Muscle layer of colon (tissue), 2 donors: ENCODE data around the gene DKK1.

Source experiments
- H3K27ac ChIP-seq: one replicate; pipeline ENCODE4 v1.7.0; 2013; ENCODE audit warnings: low read depth, mild to moderate bottlenecking, low read length, moderate library complexity
- H3K27me3 ChIP-seq, 2 donors: one replicate each; pipeline ENCODE4 v1.7.0; 2013; ENCODE audit warnings: low read length in 2 of 2, mild to moderate bottlenecking in 2 of 2; ENCODE audit not compliant: insufficient read depth in 2 of 2, control insufficient read depth in 1 of 2
- H3K36me3 ChIP-seq: one replicate; pipeline ENCODE4 v1.7.0; 2013; ENCODE audit warnings: mild to moderate bottlenecking, low read length; ENCODE audit not compliant: insufficient read depth
- H3K4me1 ChIP-seq: one replicate; pipeline ENCODE4 v1.7.0; 2013; ENCODE audit warnings: mild to moderate bottlenecking, low read length; ENCODE audit not compliant: insufficient read depth
- H3K4me3 ChIP-seq, 2 donors: one replicate each; pipeline ENCODE4 v1.7.0; 2013; ENCODE audit warnings: low read length in 2 of 2, low read depth in 1 of 2, mild to moderate bottlenecking in 1 of 2, moderate library complexity in 1 of 2
- H3K9ac ChIP-seq: one replicate; pipeline ENCODE4 v1.7.0; 2013; ENCODE audit warnings: low read length
- H3K9me3 ChIP-seq: one replicate; pipeline ENCODE4 v1.7.0; 2013; ENCODE audit warnings: mild to moderate bottlenecking, low read length
- donor health status: abdominal sarcoma.
- donor health status: Adenocarcinoma of cecum.

DKK1 gene

DNA sequence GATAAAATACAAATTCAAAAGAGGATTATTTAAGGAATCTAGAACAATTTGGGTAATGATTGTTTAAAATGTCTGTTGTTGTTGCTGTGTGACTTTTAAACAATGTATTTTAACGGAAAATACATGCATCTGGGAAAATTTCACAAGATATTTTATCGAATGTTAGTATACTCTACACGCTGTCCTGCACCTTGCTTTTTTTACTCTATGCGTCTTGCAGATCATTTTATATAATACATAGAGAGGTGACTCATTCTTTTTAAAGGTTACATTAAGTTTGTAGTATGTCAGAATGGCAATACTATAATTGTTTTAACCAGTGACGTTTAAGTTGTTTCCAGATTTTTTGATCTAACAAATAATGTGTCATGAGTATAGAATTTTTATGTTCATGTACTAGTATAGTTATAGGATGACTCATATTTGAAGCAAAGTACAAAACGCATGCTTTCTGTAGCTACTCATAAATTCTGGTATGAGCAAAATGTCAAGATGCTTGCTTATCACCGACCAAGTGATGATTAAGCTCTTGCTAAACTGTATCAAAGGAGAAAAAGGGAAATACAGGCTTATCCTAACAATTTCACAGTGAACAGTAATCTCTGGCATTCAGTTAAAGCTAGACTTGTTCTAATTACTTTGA, 4.9 kb downstream of the DKK1 start:
- no peak overlapping the region for H3K4me3 ChIP-seq
- no peak overlapping the region for H3K9ac ChIP-seq
- H3K36me3 ChIP-seq = no peaks in the 10 kb centered on the region
- H3K27me3 ChIP-seq = peaks cover 3 to 8% of the 10 kb centered on the region in 2 donors
- H3K4me1 ChIP-seq = no peaks in the 10 kb centered on the region
- H3K27ac ChIP-seq = no peak overlapping the region
- no peaks in the 10 kb centered on the region for H3K9me3 ChIP-seq

DNA sequence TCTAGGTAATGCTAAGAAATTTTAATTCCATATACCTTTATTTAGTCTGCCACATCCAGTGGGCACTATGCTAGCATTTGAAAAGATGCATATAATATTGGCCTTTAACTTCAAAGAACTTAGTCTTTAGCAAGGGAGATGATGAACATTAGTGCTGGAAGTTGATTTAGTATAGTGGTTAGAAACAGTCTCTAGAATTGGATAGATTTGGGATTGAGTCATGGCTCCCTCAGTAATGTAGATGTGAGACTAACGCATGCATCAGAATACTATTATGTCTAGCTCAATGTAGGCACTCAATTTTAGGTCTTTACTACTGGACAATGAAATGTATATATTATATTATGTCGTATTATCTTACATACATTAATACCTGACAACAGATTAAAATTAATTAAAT, 5.8 kb downstream of the DKK1 start:
- Histone ChIP-seq H3K9me3 (no peaks in the 10 kb centered on the region), H3K27ac (no peak overlapping the region), H3K9ac (no peak overlapping the region), H3K4me3 (no peak overlapping the region), H3K36me3 (no peaks in the 10 kb centered on the region), H3K4me1 (no peaks in the 10 kb centered on the region), H3K27me3 (no peaks in the 10 kb centered on the region)

DNA sequence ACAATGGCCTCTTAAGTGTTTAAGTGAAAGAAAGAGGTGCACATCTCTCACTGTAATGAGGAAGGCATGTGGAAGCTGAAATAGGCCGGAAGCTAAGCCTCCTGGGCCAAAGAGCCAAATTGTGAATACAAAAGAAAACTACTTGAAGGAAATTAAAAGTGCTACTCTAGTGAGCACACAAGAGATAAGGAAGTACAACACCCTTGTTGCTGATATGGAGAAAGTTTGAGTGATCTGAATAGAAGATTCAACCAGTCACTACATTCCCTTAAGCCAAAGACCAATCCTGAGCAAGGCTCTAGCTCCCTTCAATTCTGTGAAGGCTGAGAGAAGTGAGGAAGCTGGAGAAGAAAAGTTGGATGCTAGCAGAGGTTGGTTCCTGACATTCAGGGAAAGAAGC, 8.2 kb downstream of the DKK1 start:
- Histone ChIP-seq H3K27me3 (no peaks in the 10 kb centered on the region), H3K9ac (no peak overlapping the region), H3K9me3 (no peaks in the 10 kb centered on the region), H3K36me3 (no peaks in the 10 kb centered on the region), H3K27ac (no peak overlapping the region), H3K4me3 (no peak overlapping the region), H3K4me1 (no peaks in the 10 kb centered on the region)

DNA sequence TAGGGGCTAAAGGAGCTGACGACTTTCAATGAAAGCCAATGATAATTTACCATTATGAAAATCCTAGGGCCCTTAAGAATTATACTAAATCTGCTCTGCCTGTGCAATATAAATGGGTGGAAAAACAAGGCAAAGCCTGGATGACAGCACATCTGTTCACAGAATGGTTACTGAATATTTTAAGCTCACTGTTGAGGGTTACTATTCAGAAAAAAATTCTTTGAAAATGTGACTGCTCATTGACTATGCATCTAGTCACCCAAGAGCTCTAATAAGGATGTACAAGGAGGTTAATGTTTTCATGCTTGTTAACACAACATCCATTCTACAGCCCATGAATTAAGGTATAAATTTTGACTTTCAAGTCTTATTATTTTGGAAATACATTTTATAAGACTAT, 8.9 kb downstream of the DKK1 start:
- no peak overlapping the region for H3K27ac ChIP-seq
- no peak overlapping the region for H3K9ac ChIP-seq
- H3K36me3 ChIP-seq = no peaks in the 10 kb centered on the region
- H3K27me3 ChIP-seq = no peaks in the 10 kb centered on the region
- H3K4me1 ChIP-seq = no peaks in the 10 kb centered on the region
- H3K9me3 ChIP-seq = no peaks in the 10 kb centered on the region
- H3K4me3 ChIP-seq = no peak overlapping the region

DNA sequence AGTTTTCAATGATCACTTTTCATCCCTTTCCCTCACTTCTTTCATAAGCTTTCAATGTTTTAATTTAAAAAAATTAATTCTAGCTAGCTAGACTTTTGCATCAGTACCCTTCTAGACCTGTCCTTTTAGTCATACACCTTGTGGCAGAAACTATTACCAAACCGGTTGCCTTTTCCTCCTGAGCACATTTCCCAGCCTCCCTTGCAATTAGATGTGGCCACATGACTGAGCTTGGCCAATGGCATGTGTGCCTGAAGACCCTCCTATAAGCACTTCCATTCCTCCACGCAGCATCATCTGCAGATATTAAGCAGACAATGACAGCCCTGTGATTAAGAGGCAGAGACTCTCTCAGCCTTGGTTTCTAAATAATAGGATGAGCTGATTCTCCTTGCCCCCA, 12.3 kb downstream of the DKK1 start:
- Histone ChIP-seq H3K4me3 (no peak overlapping the region), H3K27me3 (no peaks in the 10 kb centered on the region), H3K36me3 (no peaks in the 10 kb centered on the region), H3K4me1 (no peaks in the 10 kb centered on the region), H3K9me3 (no peaks in the 10 kb centered on the region), H3K27ac (no peak overlapping the region), H3K9ac (no peak overlapping the region)

DNA sequence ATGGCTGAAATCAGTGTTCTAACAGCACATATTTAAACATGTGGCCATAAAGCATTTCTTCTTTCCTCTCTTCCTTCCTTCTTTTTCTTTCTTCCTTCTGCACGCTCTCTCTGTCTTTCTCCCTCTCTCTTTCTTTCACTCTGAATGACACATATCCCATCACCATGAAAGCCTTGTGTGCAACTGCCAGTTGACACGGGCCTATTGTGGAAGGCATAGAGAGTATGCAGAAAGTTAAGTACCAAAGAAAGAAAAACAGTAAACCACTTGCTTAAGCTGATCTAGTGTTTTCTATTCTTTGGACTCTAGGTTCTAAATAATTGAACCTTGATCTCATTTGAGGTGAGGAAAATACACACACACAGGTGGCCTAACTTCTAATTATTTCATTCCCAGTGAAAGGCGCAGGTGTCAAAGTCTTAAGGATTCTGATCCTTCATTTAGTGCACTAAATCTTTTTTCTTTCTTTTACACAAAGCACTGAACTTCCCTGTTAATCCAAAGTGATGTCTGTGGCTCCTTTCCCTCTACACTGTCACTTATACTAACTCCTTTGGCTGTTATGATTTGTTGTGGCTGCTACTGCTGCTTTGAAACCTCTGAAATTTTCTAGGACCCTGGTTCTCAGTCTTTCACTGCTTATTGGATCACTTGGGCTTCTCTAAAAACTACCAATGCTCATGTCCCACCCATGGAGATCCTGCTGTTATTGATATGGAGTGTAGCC, 17.7 kb downstream of the DKK1 start:
- Histone ChIP-seq H3K4me3 (no peak overlapping the region), H3K9ac (no peak overlapping the region), H3K9me3 (no peaks in the 10 kb centered on the region)

DNA sequence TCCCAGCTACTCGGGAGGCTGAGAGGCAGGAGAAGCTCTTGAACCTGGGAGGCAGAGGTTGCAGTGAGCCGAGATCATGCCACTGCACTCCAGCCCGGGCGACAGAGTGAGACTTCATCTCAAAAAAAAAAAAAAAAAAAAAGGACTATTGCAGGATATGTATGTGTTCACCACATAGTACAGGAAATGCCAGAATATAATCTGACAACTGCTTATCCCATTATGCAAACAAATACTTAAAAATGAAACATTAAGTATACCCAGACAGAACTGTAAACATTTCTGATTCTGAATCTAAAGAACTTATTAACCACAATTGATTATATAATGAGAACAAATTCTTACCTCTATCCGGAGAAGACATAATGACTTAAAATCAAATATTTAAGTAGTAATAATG, 18.7 kb downstream of the DKK1 start:
- Histone ChIP-seq H3K36me3 (no peaks in the 10 kb centered on the region), H3K9me3 (no peaks in the 10 kb centered on the region), H3K4me3 (no peak overlapping the region), H3K9ac (no peak overlapping the region), H3K27me3 (no peaks in the 10 kb centered on the region), H3K4me1 (no peaks in the 10 kb centered on the region), H3K27ac (no peak overlapping the region)

More for the DNA sequence above, 17.7 kb downstream of the DKK1 start:
- H3K36me3 ChIP-seq = no peaks in the 10 kb centered on the region
- H3K27ac ChIP-seq = no peak overlapping the region
- no peaks in the 10 kb centered on the region for H3K4me1 ChIP-seq
- H3K27me3 ChIP-seq = no peaks in the 10 kb centered on the region

DNA sequence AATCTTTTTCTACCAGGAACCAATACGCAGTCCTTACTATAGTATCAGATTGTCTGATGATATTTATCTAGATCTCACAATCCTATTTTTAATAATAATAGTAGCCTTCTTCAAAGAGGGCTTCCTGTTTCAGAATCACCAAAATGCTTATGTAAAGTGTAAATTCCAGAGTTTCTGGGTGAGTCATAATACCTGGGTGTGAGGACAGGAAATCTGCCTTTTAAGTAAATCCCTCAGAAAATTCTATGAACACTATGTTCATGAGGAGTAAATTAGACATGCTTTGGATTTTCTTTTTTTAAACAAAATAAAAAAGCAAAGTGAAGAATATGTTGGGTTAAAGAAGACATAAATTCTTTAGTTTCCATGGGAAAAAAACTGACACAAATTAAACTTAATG, 20.5 kb downstream of the DKK1 start:
- H3K36me3 ChIP-seq = no peaks in the 10 kb centered on the region
- no peak overlapping the region for H3K9ac ChIP-seq
- no peak overlapping the region for H3K27ac ChIP-seq
- H3K9me3 ChIP-seq = no peaks in the 10 kb centered on the region
- no peaks in the 10 kb centered on the region for H3K27me3 ChIP-seq
- no peak overlapping the region for H3K4me3 ChIP-seq
- H3K4me1 ChIP-seq = no peaks in the 10 kb centered on the region

DNA sequence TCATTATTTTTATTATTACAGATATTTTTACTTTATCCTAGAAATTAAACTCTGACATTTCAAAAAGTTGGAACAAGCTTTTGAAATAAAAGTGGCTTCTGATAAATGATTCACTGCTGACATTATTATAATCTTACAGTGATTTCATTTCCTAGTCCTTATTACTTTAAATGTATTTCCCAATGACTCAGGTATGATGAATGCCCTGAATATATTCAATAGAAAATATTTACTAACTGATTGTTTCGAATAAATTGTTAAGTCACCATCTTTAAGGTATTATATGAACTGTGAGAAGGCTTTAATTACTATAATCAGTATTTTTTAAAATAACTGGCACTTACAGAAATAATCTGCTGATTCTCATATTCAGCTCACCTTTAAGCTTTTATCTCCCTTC, 21.6 kb downstream of the DKK1 start:
- H3K4me3 ChIP-seq = no peak overlapping the region

DNA sequence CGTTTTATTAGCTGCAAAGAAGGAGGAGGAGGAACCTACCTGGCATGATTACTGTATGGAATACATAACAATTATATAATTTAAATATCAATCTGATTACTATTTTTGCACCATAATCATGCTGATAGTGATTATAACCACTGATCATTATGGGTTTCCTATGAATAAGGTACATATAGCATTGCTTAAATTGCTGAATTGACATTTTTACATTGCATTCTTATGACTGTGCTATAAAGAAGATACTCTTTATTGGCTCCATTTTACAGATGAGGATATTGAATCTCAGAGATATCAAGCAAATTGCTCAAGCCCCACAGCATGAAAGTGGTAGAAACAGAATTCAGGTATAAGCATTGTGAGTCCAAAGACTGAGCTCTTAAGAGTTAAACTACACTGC, 23.1 kb downstream of the DKK1 start:
- Histone ChIP-seq H3K27me3 (no peaks in the 10 kb centered on the region), H3K4me3 (no peak overlapping the region), H3K27ac (no peak overlapping the region), H3K4me1 (no peaks in the 10 kb centered on the region), H3K9me3 (no peaks in the 10 kb centered on the region), H3K36me3 (no peaks in the 10 kb centered on the region), H3K9ac (no peak overlapping the region)

More for the DNA sequence above, 21.6 kb downstream of the DKK1 start:
- no peaks in the 10 kb centered on the region for H3K27me3 ChIP-seq
- no peak overlapping the region for H3K27ac ChIP-seq
- no peak overlapping the region for H3K9ac ChIP-seq
- no peaks in the 10 kb centered on the region for H3K9me3 ChIP-seq
- no peaks in the 10 kb centered on the region for H3K4me1 ChIP-seq
- H3K36me3 ChIP-seq = no peaks in the 10 kb centered on the region

DNA sequence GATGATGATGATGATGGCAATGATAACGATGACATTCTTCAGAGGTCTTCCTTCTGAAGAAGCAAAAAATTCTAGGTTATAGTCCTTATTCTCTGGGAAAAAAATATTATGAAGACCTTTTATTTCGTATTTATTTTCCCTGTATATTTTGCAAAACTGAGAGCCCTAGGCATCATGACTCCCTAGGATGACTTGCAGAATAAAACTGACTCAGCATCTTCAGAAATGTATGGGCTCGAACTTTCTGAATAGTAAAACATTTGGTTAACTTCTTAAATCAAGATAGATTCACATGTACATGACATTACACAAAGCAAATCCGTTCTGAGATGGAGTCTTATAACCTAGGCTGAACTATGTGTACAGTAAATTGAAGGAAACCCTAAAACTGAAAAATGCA, 29.4 kb downstream of the DKK1 start:
- H3K9ac ChIP-seq = no peak overlapping the region
- H3K4me3 ChIP-seq = no peak overlapping the region
- no peaks in the 10 kb centered on the region for H3K4me1 ChIP-seq
- H3K27me3 ChIP-seq = no peaks in the 10 kb centered on the region
- H3K36me3 ChIP-seq = no peaks in the 10 kb centered on the region
- H3K27ac ChIP-seq = no peak overlapping the region
- H3K9me3 ChIP-seq = no peaks in the 10 kb centered on the region
